OCI-LY1 (cell line): ENCODE data around the gene AFF2.

Experiments used
- H2AFZ ChIP-seq: fragments of 200-600 bp; sonication (generic), shearing (Covaris generic); 2 replicates; pipeline ENCODE4 v1.6.0; 2014; ENCODE audit warnings: antibody characterized with exemption, mild to moderate bottlenecking, low read length
- H3F3A ChIP-seq: fragments of 200-600 bp; sonication (generic), shearing (Covaris generic); 2 replicates; pipeline ENCODE4 v1.6.0; 2014; ENCODE audit warnings: mild to moderate bottlenecking, antibody characterized with exemption, low read length, moderate library complexity; ENCODE audit not compliant: insufficient read depth
- H3K27ac ChIP-seq: fragments of 200-600 bp; sonication (generic); 2 replicates; pipeline ENCODE4 v1.5.1; 2014; ENCODE audit warnings: low read length, mixed run types, mild to moderate bottlenecking, low read depth; ENCODE audit not compliant: poor library complexity, severe bottlenecking
- H3K27me3 ChIP-seq: fragments of 200-600 bp; sonication (generic); 2 replicates; pipeline ENCODE4 v1.6.0; 2014; ENCODE audit warnings: antibody characterized with exemption, mild to moderate bottlenecking, low read length, moderate library complexity; ENCODE audit not compliant: insufficient read depth
- H3K36me3 ChIP-seq: fragments of 200-600 bp; sonication (generic); 2 replicates; pipeline ENCODE4 v1.6.1; 2014; ENCODE audit warnings: mild to moderate bottlenecking, antibody characterized with exemption, low read length, moderate library complexity, mixed read lengths; ENCODE audit not compliant: insufficient read depth
- H3K4me1 ChIP-seq: fragments of 200-600 bp; sonication (generic); 2 replicates; pipeline ENCODE4 v1.5.1; 2014; ENCODE audit warnings: mild to moderate bottlenecking, low read length, moderate library complexity; ENCODE audit not compliant: insufficient read depth, severe bottlenecking
- H3K4me2 ChIP-seq: fragments of 200-600 bp; sonication (generic), shearing (Covaris generic); 2 replicates; pipeline ENCODE4 v1.6.1; 2014; ENCODE audit warnings: low read length
- H3K4me3 ChIP-seq: fragments of 200-600 bp; sonication (generic); 2 replicates; pipeline ENCODE4 v1.5.1; 2014; ENCODE audit warnings: low read length, low read depth, mild to moderate bottlenecking, mixed read lengths; ENCODE audit not compliant: poor library complexity, severe bottlenecking
- H3K79me2 ChIP-seq: fragments of 200-600 bp; shearing (Covaris generic); 2 replicates; pipeline ENCODE4 v1.6.1; 2016; ENCODE audit warnings: mixed run types, low read length, mixed read lengths; ENCODE audit not compliant: insufficient read depth
- H3K9ac ChIP-seq: fragments of 200-600 bp; sonication (generic), shearing (Covaris generic); 2 replicates; pipeline ENCODE4 v1.6.1; 2014; ENCODE audit warnings: mild to moderate bottlenecking, low read length, mixed read lengths
- H3K9me2 ChIP-seq: fragments of 200-600 bp; sonication (generic), shearing (Covaris generic); 2 replicates; pipeline ENCODE4 v1.6.1; 2014; ENCODE audit warnings: low read depth, mild to moderate bottlenecking, low read length, mixed read lengths
- H3K9me3 ChIP-seq: fragments of 200-600 bp; shearing (Covaris generic); 2 replicates; pipeline ENCODE4 v1.6.1; 2014; ENCODE audit warnings: low read length, mixed read lengths
- H4K20me1 ChIP-seq: fragments of 200-600 bp; sonication (generic), shearing (Covaris generic); 2 replicates; pipeline ENCODE4 v1.6.0; 2016; ENCODE audit warnings: mild to moderate bottlenecking, low read length; ENCODE audit not compliant: insufficient read depth
- EZH2 ChIP-seq: fragments of 200-600 bp; sonication (generic), shearing (Covaris generic); IDR thresholded peaks from 2 replicates; pipeline ENCODE4 v1.8.0; 2017; ENCODE audit warnings: borderline replicate concordance, mixed run types, mild to moderate bottlenecking, antibody characterized with exemption, low read length, moderate library complexity, mixed read lengths
- TF ChIP-seq, protein P1 (sequence below): fragments of 200-600 bp; sonication (generic), shearing (Covaris generic); IDR thresholded peaks from 2 replicates; pipeline ENCODE4 v1.5.1; 2017; ENCODE audit warnings: mild to moderate bottlenecking, antibody characterized with exemption, low read length, moderate library complexity, mixed read lengths

Gene AFF2

DNA sequence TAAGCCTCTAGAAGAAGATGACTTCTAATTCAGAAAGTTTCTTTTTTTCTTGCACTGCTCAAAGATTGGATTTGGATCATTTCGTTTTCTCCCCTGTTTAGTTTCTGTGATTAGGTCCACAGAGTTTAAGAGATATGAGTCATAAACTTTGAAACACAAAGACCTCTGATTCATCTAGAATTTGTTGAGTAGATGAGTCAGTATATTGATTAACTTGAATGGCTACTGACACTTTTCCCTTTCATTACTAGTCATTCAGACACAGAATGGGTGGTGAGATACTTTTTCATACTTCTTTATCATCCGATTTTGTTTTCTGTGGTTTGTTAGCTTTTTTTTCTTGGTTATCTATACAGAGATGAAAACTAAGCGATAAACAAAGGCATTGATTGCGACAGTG, 34.1 kb upstream of the AFF2 start:
- H3F3A ChIP-seq, result no peaks in the 10 kb centered on the region
- H3K27me3 ChIP-seq, result no peaks in the 10 kb centered on the region
- H3K9ac ChIP-seq, result no peak overlapping the region
- no peak overlapping the region for H3K4me3 ChIP-seq
- H3K4me2 ChIP-seq, result no peak overlapping the region
- no peak overlapping the region for H3K27ac ChIP-seq
- no peaks in the 10 kb centered on the region for H3K9me3 ChIP-seq
- no peaks in the 10 kb centered on the region for H4K20me1 ChIP-seq
- TF ChIP-seq, protein P1, sequence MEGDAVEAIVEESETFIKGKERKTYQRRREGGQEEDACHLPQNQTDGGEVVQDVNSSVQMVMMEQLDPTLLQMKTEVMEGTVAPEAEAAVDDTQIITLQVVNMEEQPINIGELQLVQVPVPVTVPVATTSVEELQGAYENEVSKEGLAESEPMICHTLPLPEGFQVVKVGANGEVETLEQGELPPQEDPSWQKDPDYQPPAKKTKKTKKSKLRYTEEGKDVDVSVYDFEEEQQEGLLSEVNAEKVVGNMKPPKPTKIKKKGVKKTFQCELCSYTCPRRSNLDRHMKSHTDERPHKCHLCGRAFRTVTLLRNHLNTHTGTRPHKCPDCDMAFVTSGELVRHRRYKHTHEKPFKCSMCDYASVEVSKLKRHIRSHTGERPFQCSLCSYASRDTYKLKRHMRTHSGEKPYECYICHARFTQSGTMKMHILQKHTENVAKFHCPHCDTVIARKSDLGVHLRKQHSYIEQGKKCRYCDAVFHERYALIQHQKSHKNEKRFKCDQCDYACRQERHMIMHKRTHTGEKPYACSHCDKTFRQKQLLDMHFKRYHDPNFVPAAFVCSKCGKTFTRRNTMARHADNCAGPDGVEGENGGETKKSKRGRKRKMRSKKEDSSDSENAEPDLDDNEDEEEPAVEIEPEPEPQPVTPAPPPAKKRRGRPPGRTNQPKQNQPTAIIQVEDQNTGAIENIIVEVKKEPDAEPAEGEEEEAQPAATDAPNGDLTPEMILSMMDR, result no peak
- no peak for TF ChIP-seq EZH2
- no peaks in the 10 kb centered on the region for H3K79me2 ChIP-seq
- H3K9me2 ChIP-seq, result no peaks in the 10 kb centered on the region
- H2AFZ ChIP-seq, result no peak overlapping the region
- H3K4me1 ChIP-seq, result peaks cover 7% of the 10 kb centered on the region
- H3K36me3 ChIP-seq, result no peaks in the 10 kb centered on the region

DNA sequence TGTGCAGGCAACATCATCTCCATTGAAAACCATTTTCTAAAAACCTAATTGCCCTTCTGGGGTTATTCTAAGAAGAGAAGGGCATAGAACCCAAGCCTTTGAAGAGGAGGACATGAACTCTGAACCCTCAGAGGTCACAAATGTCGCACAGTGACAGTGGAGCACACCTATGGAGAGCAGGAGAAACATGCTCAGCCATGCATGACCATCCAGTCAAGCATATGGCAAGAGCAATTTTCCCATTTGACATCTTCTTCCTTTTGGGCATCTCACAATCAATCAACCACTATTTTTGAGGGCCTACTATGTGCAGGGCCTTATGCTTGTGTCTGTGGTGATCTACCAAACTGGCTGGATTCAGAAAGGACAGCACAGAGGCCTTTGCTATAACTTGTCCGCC, 30.1 kb upstream of the AFF2 start:
- no peak overlapping the region for H2AFZ ChIP-seq
- H3K9me2 ChIP-seq, result no peaks in the 10 kb centered on the region
- TF ChIP-seq, protein P1, result no peak
- no peak for TF ChIP-seq EZH2
- no peaks in the 10 kb centered on the region for H3K36me3 ChIP-seq
- H3K9ac ChIP-seq, result no peak overlapping the region
- H3F3A ChIP-seq, result no peaks in the 10 kb centered on the region
- no peaks in the 10 kb centered on the region for H3K9me3 ChIP-seq
- no peak overlapping the region for H3K4me2 ChIP-seq
- H3K4me1 ChIP-seq, result peaks cover 7% of the 10 kb centered on the region
- H3K79me2 ChIP-seq, result no peaks in the 10 kb centered on the region
- no peak overlapping the region for H3K27ac ChIP-seq
- no peaks in the 10 kb centered on the region for H4K20me1 ChIP-seq
- no peaks in the 10 kb centered on the region for H3K27me3 ChIP-seq
- no peak overlapping the region for H3K4me3 ChIP-seq

DNA sequence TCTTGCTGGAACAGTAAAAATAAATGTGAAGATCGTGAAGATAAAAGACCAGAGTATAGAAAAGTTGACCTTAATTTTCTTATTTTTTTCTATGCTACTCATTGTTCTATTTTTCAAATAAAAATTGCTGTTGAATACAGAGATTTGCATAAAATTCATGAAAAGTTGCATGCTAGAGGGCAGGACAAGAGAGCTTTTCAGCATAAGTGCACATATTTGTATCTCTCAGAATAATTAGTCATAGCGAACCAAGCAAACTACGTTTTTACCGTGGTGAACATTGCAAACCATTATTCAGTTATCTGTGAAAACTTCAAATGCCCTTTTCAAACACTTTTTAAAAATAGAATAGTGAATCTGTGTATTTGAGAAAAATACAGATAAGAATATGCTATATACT, 26.4 kb upstream of the AFF2 start:
- Histone ChIP-seq H3K9ac (no peak overlapping the region), H3K36me3 (no peaks in the 10 kb centered on the region), H3K4me2 (no peak overlapping the region), H3K79me2 (no peaks in the 10 kb centered on the region), H2AFZ (no peak overlapping the region), H3K9me3 (no peaks in the 10 kb centered on the region), H3K9me2 (no peaks in the 10 kb centered on the region), H3K4me3 (no peak overlapping the region), H4K20me1 (no peaks in the 10 kb centered on the region), H3K27ac (no peak overlapping the region), H3F3A (no peaks in the 10 kb centered on the region), H3K4me1 (peaks cover 7% of the 10 kb centered on the region), H3K27me3 (no peaks in the 10 kb centered on the region)
- TF ChIP-seq EZH2, result no peak
- TF ChIP-seq, protein P1, result no peak
